Activated naive CD4-positive, alpha-beta T cell treated with anti-CD3 and anti-CD28 coated beads, Interleukin-2, amount 10 ng/mL, durations not matched to agents 7 days and 5 days (primary cell): ENCODE data around the gene NDOR1.

Source experiments
- CTCF ChIA-PET: fragments of 350-600 bp; sonication (Branson Sonifier 250); formaldehyde crosslinking; loops from one replicate; lab custom pipeline; 2021; ENCODE audit warnings: antibody characterized with exemption; lab: Charles Lee
- DNase-seq: peaks from one replicate; pipeline ENCODE4 v3.0.0-alpha.2; 2020
- H3K27ac Mint-ChIP-seq: one replicate; pipeline ENCODE4 v1.8.0; 2021; ENCODE audit warnings: mild to moderate bottlenecking, moderate library complexity, mixed read lengths
- H3K27me3 Mint-ChIP-seq: one replicate; pipeline ENCODE4 v1.8.0; 2021; ENCODE audit warnings: mild to moderate bottlenecking, mixed read lengths
- H3K36me3 Mint-ChIP-seq: one replicate; pipeline ENCODE4 v1.8.0; 2021; ENCODE audit warnings: mixed read lengths
- H3K4me1 Mint-ChIP-seq: one replicate; pipeline ENCODE4 v1.8.0; 2021; ENCODE audit warnings: mixed read lengths
- H3K4me3 Mint-ChIP-seq: one replicate; pipeline ENCODE4 v1.8.0; 2021; ENCODE audit warnings: mild to moderate bottlenecking, moderate library complexity, mixed read lengths
- H3K9me3 Mint-ChIP-seq: one replicate; pipeline ENCODE4 v1.8.0; 2021; ENCODE audit warnings: mixed read lengths

The NDOR1 gene

DNA sequence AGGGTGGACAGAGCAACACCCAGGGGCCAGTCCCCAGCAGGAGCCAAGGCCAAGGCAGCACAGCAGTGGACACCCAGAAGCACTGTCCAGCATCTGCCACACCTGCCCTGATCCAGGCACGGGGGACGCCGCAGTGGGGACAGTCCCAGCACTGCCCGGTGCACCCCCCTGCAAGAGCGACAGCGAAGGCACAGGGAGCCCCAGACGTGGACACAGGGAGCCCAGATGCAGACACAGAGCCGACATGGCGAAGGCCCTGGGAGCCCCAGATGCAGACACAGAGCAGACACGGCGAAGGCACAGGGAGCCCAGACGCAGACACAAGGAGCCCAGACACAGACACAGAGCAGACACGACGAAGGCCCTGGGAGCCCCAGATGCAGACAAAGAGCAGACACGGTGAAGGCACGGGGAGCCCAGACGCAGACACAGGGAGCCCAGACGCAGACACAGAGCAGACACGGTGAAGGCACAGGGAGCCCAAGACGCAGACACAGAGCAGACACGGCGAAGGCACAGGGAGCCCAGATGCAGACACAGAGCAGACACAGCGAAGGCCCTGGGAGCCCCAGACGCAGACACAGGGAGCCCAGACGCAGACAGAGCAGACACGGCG, 21.4 kb upstream of the NDOR1 start:
- CTCF ChIA-PET = no interaction called here
- Mint-ChIP-seq H3K36me3 (peaks cover 34% of the 10 kb centered on the region), H3K9me3 (no peaks in the 10 kb centered on the region), H3K4me3 (no peak overlapping the region), H3K27me3 (peaks cover 10% of the 10 kb centered on the region), H3K27ac (no peak overlapping the region), H3K4me1 (peaks cover 23% of the 10 kb centered on the region)
- DNase-seq = no peak

DNA sequence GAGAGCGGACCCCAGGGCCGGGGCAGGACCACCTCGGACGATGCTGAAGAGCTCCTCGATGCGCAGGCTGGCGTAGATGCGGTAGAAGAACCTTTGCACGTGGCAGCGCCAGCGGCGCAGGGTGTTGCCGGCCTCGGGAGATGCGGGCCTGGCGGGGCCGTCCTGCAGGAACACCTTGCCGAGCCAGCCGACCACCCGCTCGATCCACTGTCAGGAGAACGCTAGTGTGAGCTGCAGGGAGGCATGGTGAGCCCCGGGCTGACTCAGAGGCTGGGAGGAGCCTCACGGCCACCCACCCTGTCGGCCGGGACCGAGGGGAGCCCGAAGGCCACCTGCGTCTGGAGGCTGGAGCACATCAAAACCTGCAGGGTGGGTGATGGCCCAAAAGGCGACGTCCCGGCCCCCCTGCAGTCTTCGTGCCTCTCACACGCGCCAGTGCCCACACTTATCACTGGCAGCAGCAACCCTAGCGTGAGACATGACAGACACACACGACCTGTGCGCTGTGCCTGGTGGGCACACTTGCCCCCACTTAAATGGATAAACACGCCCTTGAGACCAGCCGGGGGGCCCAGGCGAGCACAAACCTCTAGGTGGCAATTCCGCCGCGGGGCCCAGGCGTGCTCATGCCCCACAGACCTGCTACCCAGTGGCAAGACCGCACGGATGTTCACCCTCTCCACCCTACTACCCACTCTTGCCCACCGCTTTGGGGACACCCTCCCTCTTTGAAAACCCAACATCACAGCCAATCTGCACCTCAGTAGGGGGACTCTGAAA, 20.4 kb upstream of the NDOR1 start:
- H3K27me3 Mint-ChIP-seq = peaks cover 10% of the 10 kb centered on the region
- peaks cover 31% of the 10 kb centered on the region for H3K36me3 Mint-ChIP-seq
- H3K4me1 Mint-ChIP-seq = peaks cover 31% of the 10 kb centered on the region
- no peaks in the 10 kb centered on the region for H3K9me3 Mint-ChIP-seq
- no peak for DNase-seq
- CTCF ChIA-PET = no interaction called here
- H3K4me3 Mint-ChIP-seq = no peak overlapping the region
- H3K27ac Mint-ChIP-seq = no peak overlapping the region

DNA sequence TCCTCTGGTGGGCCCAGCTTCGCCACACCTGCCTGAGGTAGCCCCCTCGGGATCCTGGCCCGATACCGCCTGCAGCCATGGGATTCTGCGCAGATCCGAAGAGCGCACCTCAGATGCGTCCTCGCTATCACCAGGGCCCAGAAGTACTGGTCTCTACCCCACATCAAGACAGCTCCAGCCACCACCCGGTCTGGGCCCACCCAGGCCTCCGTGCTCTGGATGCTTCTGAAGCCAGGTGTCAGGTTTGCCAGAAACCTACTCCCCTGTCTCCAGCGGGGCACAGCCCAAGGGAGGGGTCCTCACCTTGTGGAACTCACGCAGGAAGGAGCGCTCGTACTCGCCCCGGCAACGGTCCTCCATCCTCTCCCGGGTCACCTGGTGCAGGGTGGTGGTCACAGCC, 19.6 kb upstream of the NDOR1 start:
- CTCF ChIA-PET = no interaction called here
- H3K27me3 Mint-ChIP-seq = peaks cover 10% of the 10 kb centered on the region
- no peaks in the 10 kb centered on the region for H3K9me3 Mint-ChIP-seq
- DNase-seq = no peak
- peaks cover 34% of the 10 kb centered on the region for H3K36me3 Mint-ChIP-seq
- peaks cover 36% of the 10 kb centered on the region for H3K4me1 Mint-ChIP-seq
- no peak overlapping the region for H3K27ac Mint-ChIP-seq
- H3K4me3 Mint-ChIP-seq = no peak overlapping the region

DNA sequence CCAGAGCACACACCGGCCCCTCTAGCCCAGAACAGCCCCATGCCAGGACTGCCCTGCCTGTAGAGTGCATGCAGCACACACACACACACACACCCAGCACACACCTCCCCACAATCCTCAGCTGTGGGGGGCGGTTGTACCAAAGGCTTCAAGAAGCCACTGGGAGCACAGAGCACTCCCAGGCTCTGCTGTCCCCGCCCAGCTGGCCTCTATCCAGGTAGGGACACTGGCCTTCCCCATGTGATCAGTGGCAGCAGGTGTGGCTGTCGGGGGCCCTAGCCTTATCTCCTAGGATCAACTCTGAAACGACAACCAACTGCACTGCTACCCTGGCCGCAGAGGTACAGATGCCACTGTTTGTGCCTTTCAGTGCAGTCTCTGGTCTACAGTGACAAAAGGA, 19.1 kb upstream of the NDOR1 start:
- H3K4me3 Mint-ChIP-seq = peak overlapping the region; percentile 90
- H3K4me1 Mint-ChIP-seq = peaks cover 37% of the 10 kb centered on the region

DNA sequence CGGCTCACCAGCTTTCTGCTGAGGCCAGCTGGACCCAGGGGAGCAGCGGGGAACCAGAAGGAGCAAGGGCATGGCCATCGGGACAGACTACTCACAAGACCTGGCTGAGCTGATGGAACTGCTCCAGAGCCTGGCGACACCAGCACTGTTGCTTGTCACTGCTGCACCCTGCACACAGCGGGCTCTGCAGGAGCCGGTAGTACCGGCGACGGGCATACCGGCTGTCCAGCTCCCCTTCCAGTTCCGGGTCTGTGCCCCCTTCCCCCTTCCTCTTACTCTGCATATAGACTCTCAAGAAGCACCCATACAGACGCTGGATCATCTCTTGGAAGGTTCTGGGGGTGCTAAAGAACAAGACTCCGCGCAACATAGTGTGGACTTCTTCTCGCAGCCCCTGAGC, 18.1 kb upstream of the NDOR1 start:
- Mint-ChIP-seq H3K36me3 (peaks cover 32% of the 10 kb centered on the region), H3K4me1 (peaks cover 37% of the 10 kb centered on the region), H3K27ac (peak overlapping the region; percentile 96), H3K4me3 (peak overlapping the region; percentile 90), H3K9me3 (no peaks in the 10 kb centered on the region), H3K27me3 (peaks cover 10% of the 10 kb centered on the region)
- CTCF ChIA-PET = interaction anchor here (1.2 to 3.1 kb wide), 5 partner anchors 8 to 141 kb away, joined by 3 to 21 read pairs (median 3); partner anchors contain the start of genes CYSRT1, RNF208 and RNF224
- DNase-seq = no peak

More for the DNA sequence above, 19.1 kb upstream of the NDOR1 start:
- CTCF ChIA-PET = no interaction called here
- H3K27ac Mint-ChIP-seq = peak overlapping the region; percentile 71
- DNase-seq = no peak
- peaks cover 36% of the 10 kb centered on the region for H3K36me3 Mint-ChIP-seq
- no peaks in the 10 kb centered on the region for H3K9me3 Mint-ChIP-seq
- H3K27me3 Mint-ChIP-seq = peaks cover 10% of the 10 kb centered on the region

DNA sequence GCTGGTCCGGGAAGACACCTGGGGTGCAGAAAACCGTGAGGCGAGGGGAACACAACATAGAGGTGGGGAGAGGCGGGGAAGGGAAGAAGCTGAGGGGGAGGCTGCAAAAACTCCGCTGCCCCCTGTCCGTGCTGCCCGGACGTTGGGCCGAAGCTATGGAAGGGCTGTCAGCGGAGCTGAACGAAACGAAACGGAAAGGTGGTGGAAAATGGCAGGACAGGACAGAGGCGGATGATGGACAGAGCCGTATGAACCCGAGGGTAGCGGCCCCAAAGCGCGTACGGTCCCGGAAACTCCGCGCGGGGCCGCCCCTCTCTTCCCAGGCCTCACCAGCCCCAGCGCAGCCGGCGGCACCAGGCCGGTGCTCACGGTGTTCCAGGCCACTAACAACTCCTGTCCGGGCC, 17.4 kb upstream of the NDOR1 start:
- Mint-ChIP-seq H3K4me1 (peaks cover 37% of the 10 kb centered on the region), H3K27ac (peak overlapping the region; percentile 96), H3K36me3 (peaks cover 29% of the 10 kb centered on the region), H3K4me3 (peak overlapping the region; percentile 90), H3K9me3 (no peaks in the 10 kb centered on the region), H3K27me3 (peaks cover 10% of the 10 kb centered on the region)
- DNase-seq = no peak
- CTCF ChIA-PET = interaction anchor here (1.2 to 3.1 kb wide), 6 partner anchors 9 to 141 kb away, joined by 3 to 21 read pairs (median 3); partner anchors contain the start of genes CYSRT1, RNF208 and RNF224

DNA sequence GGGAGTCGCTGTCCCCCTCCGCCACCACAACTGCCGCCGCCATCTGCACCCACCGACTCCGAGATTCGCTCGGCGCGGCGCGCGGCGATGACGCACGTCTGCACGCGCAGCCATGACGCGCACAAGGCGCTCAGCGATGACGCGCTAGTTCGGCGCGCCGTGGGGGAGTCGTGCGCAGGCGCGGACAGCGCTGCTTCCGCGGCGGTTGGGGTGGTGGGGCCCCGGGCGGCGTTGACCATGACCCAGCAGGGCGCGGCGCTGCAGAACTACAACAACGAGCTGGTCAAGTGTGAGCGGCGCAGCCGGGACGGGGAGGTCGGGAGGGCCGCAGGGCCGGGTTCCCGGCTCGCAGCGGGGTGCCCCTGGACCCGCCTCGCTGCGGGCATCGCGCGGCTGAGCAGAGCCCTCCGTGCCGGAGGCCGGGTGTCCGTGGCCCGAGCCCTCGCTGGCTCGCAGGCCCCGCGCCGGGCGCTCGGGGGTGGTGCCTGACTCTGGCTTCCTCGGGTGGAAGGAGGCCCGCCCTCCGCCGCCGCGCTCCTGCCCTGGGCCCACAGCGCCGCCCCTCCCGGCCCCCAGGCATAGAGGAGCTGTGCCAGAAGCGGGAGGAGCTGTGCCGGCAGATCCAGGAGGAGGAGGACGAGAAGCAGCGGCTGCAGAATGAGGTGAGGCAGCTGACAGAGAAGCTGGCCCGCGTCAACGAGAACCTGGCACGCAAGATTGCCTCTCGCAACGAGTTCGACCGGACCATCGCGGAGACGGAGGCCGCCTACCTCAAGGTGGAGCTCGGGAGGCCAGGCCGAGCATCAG, 16.8 kb upstream of the NDOR1 start, which contains the start of the genes ANAPC2 and SSNA1:
Gene ANAPC2 (minus strand): TSS at position 71 of the 807 bp plus-strand sequence. CDS start 28 bp downstream, at position 43.
Gene SSNA1 (plus strand): TSS at position 187 of the 807 bp plus-strand sequence. CDS start 51 bp downstream, at position 238.
- Mint-ChIP-seq H3K36me3 (peaks cover 24% of the 10 kb centered on the region), H3K4me1 (peaks cover 37% of the 10 kb centered on the region), H3K27ac (peak within 1 kb of the TSS; percentile 96), H3K4me3 (peak within 1 kb of the TSS; percentile 97), H3K9me3 (no peaks in the 10 kb centered on the region), H3K27me3 (peaks cover 10% of the 10 kb centered on the region)
- peak; percentile 92 for DNase-seq
- CTCF ChIA-PET = interaction anchor here (0.8 to 3.1 kb wide), 13 partner anchors 10 to 160 kb away, joined by 3 to 21 read pairs (median 4); partner anchors contain the start of genes CYSRT1, RNF208, RNF224 and TPRN

DNA sequence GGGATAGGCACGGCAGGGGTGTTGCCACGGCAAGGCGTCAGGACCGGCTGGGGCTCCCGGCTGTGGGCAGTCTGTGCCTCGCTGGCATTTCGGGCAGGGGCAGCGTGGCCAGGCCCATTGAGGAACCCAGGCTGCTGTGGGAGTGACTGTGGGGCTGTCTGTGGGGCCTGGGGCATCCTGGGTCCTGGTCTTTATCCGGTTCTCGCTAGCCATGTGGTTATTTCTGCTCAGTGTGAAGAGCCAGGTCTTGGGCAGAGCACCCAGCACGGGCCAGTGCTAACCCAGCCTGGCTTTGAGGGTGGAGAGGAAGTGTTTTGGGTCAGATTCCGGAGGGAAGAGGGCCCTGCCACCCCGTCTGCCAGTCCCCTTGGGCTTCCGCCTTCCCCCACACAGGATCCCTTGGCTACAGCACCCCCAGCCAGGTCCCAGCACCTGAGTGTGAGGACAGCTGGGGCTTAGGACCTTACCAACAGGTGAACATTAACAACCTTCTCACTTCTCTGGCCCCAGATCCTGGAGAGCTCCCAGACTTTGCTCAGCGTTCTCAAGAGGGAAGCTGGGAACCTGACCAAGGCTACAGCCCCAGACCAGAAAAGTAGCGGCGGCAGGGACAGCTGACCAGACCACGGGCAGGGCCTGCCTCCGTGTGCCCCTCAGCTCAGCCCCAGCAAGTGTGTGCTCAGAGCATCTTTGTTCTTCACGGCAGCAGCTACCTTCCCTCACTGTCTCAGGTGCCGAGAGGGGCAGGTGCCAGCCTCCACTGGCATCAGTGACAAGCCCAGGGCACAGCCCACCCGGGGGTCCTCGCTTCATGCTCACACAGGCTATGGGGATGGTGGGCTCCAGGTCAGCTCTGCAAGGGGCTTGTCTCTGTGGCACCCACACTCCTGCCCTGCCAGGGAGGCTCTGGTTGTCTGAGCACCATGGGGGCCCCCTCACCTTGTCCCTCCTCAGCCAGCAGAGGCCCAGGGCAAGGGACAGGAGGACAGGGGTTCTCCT, 15.9 kb upstream of the NDOR1 start:
- peaks cover 10% of the 10 kb centered on the region for H3K27me3 Mint-ChIP-seq
- H3K4me3 Mint-ChIP-seq = peak overlapping the region; percentile 97
- H3K36me3 Mint-ChIP-seq = peaks cover 16% of the 10 kb centered on the region
- DNase-seq = no peak
- H3K4me1 Mint-ChIP-seq = peaks cover 35% of the 10 kb centered on the region
- no peaks in the 10 kb centered on the region for H3K9me3 Mint-ChIP-seq
- CTCF ChIA-PET = interaction anchor here (0.8 to 3.1 kb wide), 13 partner anchors 9 to 160 kb away, joined by 3 to 21 read pairs (median 4); partner anchors contain the start of genes CYSRT1, NDOR1, RNF208 and RNF224
- H3K27ac Mint-ChIP-seq = peak overlapping the region; percentile 96

DNA sequence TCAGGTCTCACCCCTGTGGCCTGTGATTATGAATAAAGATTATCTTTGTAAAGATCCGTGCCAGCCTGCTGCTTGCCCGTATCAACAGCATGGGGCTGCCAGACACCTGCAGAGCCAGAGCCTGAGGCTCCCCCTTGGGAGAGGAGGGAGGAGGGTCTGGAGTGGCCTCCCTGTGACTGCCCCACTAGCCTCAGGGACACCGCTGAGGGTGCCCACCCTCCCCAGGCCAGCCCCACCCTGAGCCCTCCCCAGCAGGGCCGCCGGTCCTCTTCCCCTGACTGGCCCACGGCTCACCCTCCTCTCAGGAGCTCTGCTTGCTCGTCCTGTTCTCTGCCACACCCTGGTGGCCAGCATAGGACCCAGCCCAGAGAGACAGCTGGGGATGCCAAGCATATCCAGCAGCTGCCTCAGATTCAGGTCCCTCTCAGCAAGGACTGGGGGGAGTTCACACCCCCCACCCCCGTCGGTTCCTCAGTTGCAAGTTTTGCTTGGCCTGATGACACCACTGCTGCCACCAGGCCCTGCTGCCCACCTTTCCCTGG, 15.1 kb upstream of the NDOR1 start:
- Mint-ChIP-seq H3K27me3 (peaks cover 10% of the 10 kb centered on the region), H3K4me3 (peak overlapping the region; percentile 97), H3K36me3 (peaks cover 16% of the 10 kb centered on the region), H3K4me1 (peaks cover 35% of the 10 kb centered on the region), H3K27ac (no peak overlapping the region), H3K9me3 (no peaks in the 10 kb centered on the region)
- no peak for DNase-seq
- CTCF ChIA-PET = interaction anchor here (1.1 to 3.1 kb wide), 4 partner anchors 14 to 50 kb away, joined by 3 to 21 read pairs (median 4); partner anchors contain the start of genes CYSRT1, NDOR1, RNF224 and SLC34A3

DNA sequence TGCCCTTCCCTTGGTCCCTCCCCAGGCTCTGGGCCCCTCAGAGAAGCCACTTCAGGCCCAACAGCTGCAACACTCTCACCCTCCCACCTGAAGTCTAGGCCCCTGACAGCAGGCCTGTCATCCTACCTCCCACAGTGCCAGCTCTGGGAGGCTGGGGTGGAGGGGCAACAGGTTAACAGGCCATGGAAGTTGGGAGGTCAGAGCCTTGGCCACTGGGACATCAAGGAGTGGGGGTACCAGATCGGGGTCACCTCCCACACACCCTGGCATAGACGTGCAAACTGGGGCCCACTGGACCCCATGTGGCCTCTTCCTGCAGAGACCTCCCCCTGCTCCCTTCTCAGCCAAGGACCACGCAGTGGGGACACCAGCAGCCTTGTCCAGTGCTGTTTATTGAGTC, 14.3 kb upstream of the NDOR1 start:
- peaks cover 16% of the 10 kb centered on the region for H3K36me3 Mint-ChIP-seq
- no peaks in the 10 kb centered on the region for H3K9me3 Mint-ChIP-seq
- peak overlapping the region; percentile 61 for H3K4me3 Mint-ChIP-seq
- peaks cover 10% of the 10 kb centered on the region for H3K27me3 Mint-ChIP-seq
- CTCF ChIA-PET = interaction anchor here (1.1 to 1.6 kb wide), 2 partner anchors 13 to 40 kb away, joined by 3 read pairs; partner anchors contain the start of gene SLC34A3
- H3K27ac Mint-ChIP-seq = peak overlapping the region; percentile 42
- H3K4me1 Mint-ChIP-seq = peaks cover 34% of the 10 kb centered on the region
- no peak for DNase-seq

DNA sequence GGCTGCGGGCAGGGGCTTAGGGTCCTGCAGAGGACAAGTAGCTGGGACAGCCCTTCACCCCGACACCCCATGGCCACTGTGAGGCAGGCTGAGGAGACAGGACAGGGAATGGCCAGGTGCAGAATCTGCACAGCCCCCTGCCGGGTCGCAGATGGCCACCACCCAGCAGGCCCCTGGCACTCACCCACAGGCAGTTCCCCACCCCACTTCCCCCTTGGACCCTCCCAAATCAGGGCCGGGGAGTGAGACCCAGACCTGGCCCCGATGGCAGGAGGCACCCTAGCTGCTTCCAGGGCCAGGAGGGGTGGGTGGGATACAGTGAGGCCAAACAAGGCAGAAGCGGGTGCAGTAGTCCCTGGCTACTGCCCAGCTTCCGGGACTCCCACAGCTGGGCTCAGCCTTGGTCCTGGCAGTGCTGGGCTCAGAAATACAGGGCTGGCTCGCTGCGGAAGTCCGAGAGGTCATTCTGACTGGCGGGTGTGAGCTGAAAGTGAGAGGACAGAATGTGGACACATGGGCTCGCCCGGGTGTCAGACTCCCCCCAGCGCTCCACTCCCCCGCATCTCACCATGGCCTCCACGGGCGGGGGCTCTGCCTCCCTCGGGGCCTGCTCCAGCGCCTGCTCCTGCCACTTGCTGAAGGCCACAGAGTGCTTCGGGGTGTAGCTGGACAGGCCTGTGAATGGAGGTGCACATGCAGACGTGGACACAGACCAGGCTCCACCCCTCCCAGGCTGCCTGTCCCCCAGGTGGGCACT, 13.6 kb upstream of the NDOR1 start:
- H3K36me3 Mint-ChIP-seq = peaks cover 13% of the 10 kb centered on the region
- H3K4me3 Mint-ChIP-seq = no peak overlapping the region
- peaks cover 28% of the 10 kb centered on the region for H3K4me1 Mint-ChIP-seq
- CTCF ChIA-PET = interaction anchor here (1.1 to 1.6 kb wide), 2 partner anchors 14 to 39 kb away, joined by 3 read pairs; partner anchors contain the start of gene SLC34A3
- DNase-seq = no peak
- H3K9me3 Mint-ChIP-seq = no peaks in the 10 kb centered on the region
- peaks cover 10% of the 10 kb centered on the region for H3K27me3 Mint-ChIP-seq
- H3K27ac Mint-ChIP-seq = no peak overlapping the region

DNA sequence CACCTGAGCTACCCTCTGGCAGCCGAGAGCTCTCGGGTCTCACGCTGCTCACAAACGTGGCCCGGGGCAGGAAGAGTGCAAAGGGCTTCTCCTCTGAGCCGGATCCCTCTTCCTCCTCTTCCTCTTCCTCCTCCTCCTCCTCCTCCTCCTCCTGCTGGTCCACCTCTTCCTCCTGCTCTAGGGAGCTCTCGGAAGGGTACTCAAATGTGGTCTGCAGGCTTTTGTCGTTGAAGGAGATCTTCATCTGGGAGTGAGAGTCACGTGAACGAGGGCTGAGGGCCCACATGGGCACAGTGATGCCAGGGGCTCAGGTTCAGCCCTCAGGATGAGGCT, 13.1 kb upstream of the NDOR1 start:
- CTCF ChIA-PET = interaction anchor here (1.0 to 1.6 kb wide), 2 partner anchors 14 to 30 kb away, joined by 3 read pairs; no protein-coding TSS in a partner anchor
- no peak for DNase-seq
- no peaks in the 10 kb centered on the region for H3K9me3 Mint-ChIP-seq
- H3K4me1 Mint-ChIP-seq = peaks cover 23% of the 10 kb centered on the region
- H3K27me3 Mint-ChIP-seq = peaks cover 10% of the 10 kb centered on the region
- peak overlapping the region; percentile 45 for H3K27ac Mint-ChIP-seq
- H3K4me3 Mint-ChIP-seq = no peak overlapping the region
- H3K36me3 Mint-ChIP-seq = peaks cover 13% of the 10 kb centered on the region
